HG03196 (cell line): ENCODE results near the gene CEP131.
"Not testable (repeated sequence)": the region's sequence is repeated elsewhere in the genome, so short reads cannot be mapped to it uniquely, and the experiment has no call there.

Experiments
- ATAC-seq: cut with Tn5 transposase; IDR thresholded peaks from one replicate; pipeline ENCODE4 v1.9.1; 2021; ENCODE audit not compliant: unreplicated experiment

CEP131 gene

GRCh38 chr17:81227630-81228029, 4.9 kb upstream of the CEP131 start:
- ATAC-seq: not testable (repeated sequence)

GRCh38 chr17:81223762-81224130, 981 bp upstream of the CEP131 start:
- ATAC-seq: no peak

GRCh38 chr17:81222620-81222905, 202 bp downstream of the CEP131 start:
- ATAC-seq: no peak

- ATAC-seq: no peak
Observed at GRCh38 chr17:81221842-81222619, 734 bp downstream of the CEP131 start.

- ATAC-seq: no peak
Observed at GRCh38 chr17:81221371-81221841, 1.4 kb downstream of the CEP131 start.

GRCh38 chr17:81219476-81220180, 3.1 kb downstream of the CEP131 start:
- ATAC-seq: no peak

GRCh38 chr17:81218991-81219390, 3.8 kb downstream of the CEP131 start:
- ATAC-seq: no peak

GRCh38 chr17:81218459-81218858, 4.3 kb downstream of the CEP131 start:
- ATAC-seq: no peak

GRCh38 chr17:81217491-81217890, 5.3 kb downstream of the CEP131 start:
- no peak for ATAC-seq

- ATAC-seq: no peak
Observed at GRCh38 chr17:81213978-81214377, 8.8 kb downstream of the CEP131 start.

GRCh38 chr17:81212365-81212764, 10.4 kb downstream of the CEP131 start:
- no peak for ATAC-seq

- ATAC-seq: no peak
Observed at GRCh38 chr17:81210868-81211267, 11.9 kb downstream of the CEP131 start.

GRCh38 chr17:81210466-81210865, 12.3 kb downstream of the CEP131 start:
- ATAC-seq: no peak

GRCh38 chr17:81209141-81209540, 13.6 kb downstream of the CEP131 start:
- no peak for ATAC-seq

- no peak for ATAC-seq
Observed at GRCh38 chr17:81208651-81209050, 14.1 kb downstream of the CEP131 start.

GRCh38 chr17:81207610-81208581, 14.9 kb downstream of the CEP131 start:
- no peak for ATAC-seq

- no peak for ATAC-seq
Observed at GRCh38 chr17:81206657-81207056, 16.1 kb downstream of the CEP131 start.

- ATAC-seq: no peak
Observed at GRCh38 chr17:81206166-81206565, 16.6 kb downstream of the CEP131 start.

- ATAC-seq: no peak
Observed at GRCh38 chr17:81204578-81204977, 18.2 kb downstream of the CEP131 start.

- no peak for ATAC-seq
Observed at GRCh38 chr17:81203136-81203535, 19.6 kb downstream of the CEP131 start.

- ATAC-seq: no peak
Observed at GRCh38 chr17:81202318-81202717, 20.4 kb downstream of the CEP131 start.
